NCI-H345 treated with DMSO at 0.1 percent for 48 hours (cell line): Measurements from ENCODE around the gene SIPA1L3.
"Not testable (repeated sequence)": the region's sequence is repeated elsewhere in the genome, so short reads cannot be mapped to it uniquely, and the experiment has no call there.

Experiments used
- DNase-seq: peaks from one replicate; lab custom pipeline; 2025; ENCODE audit not compliant: unreplicated experiment; lab: John Stamatoyannopoulos, UW

Gene SIPA1L3

GRCh38 chr19:38017401-38018151 lies 110.6 kb downstream of the SIPA1L3 start:
- no peak for DNase-seq

DNA sequence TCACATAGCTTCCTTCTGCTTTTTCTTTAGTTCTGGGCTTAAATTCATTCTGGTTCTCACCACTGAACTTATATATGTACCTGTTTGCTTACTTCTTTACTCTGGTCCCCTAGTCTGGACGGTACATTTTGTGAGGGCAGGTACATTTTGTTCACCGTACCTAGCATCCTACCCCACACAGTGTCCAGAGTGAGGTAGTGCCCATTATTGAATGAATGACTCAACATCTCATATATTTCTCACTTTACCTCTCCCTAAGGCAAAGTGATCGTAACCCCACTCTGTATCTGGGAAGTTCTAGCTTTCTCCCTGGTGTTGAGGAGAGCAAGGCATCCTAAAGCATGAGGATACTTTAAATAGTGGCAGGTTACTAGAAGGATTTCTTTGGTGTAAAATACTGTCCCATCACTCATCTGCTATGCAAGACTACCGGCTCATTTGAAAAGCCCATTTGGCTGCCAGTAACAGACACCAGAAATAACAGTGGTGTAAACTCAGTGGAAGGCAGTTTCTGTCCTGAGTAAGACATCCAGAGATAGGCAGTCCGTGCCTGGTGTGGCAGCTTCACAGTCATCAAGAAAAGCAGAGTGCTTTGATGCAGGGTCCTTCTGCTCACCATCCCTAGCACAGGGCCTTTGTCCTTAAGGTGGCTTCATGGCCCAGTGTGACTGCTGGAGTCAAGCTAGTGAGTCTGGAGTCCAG lies 111.8 kb downstream of the SIPA1L3 start:
- no peak for DNase-seq

- DNase-seq, result no peak
Observed at GRCh38 chr19:38019396-38019724, 112.4 kb downstream of the SIPA1L3 start.

DNA sequence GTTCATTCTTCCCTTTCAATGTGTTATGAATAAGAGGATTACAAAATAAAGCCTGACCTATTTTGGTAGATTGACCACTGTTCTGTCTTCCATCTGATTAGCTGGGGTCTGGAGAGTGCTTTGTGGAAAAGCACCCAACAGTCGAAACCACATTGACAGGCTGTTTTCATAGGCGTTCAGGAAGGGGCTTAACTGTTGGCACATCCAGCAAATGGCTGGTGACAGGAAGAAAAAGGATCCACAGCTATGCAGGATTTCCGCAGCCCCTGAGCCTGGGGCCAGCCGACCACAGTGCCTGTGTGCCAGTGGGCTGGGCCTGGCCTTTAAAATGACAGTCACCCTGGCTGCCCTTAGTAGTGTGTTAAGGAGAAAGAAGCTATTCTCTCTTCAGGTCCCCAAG lies 113.3 kb downstream of the SIPA1L3 start:
- DNase-seq, result no peak

DNA sequence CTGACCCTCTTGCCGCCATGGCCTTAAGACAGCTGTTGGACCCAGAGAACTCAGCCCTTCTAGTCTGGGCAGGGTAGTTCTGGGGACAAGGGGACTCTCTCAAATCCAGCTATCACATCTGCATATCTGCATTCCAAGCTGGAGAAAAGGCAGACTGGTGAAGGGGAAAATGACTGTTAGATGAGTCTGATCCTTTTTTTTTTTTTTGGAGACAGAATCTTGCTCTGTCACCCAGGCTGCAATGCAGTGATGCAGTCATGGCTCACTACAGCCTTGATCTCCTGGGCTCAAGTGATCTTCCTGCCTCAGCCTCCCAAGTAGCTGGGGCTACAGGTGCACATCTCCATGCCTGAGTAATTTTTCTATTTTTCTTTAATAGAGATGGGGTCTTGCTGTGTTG lies 114.3 kb downstream of the SIPA1L3 start:
- DNase-seq, result no peak

- DNase-seq, result no peak
Observed at GRCh38 chr19:38022791-38023670, 116.0 kb downstream of the SIPA1L3 start.

DNA sequence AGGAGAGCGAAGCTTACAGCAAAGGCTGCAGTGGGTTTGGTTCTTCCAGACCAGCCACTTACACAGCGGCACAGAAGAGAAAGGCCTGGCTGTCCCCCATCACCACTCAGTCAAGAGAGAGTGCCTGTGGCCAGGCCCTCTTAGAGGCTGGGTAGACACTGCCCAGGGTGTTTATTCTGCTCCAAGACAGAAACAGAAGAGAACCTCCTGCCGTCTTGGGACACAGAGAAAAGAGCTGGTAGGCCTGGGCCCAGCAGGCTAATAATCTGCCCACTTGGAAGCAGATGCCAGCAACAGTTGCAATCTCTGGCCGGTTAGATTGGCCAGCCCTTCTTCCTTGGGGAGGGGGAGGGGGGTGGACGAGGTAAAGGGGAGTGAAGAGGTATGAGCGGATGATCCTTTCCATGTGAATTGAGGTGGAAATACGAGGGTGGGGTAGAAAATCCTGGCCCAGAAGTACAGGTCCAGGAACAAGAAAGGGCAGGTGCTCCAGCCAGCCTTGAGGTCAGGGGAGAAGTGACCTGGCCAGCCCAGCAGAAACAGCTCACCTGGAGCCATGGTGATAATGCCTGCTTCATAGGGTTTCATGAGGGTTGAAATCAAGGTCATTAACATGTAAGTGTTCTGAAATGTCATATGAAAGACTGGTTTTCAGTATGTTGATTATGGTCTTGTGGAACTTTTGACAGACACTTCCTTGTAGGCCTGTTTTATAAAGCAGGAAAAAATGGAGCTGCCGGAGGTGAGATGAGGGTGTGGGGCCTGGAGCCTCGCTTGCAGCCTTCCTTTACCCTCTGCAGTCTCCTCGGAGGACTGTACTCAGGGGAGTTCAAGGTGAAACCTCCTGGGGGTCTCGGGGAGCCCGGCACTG lies 116.9 kb downstream of the SIPA1L3 start:
- no peak for DNase-seq

DNA sequence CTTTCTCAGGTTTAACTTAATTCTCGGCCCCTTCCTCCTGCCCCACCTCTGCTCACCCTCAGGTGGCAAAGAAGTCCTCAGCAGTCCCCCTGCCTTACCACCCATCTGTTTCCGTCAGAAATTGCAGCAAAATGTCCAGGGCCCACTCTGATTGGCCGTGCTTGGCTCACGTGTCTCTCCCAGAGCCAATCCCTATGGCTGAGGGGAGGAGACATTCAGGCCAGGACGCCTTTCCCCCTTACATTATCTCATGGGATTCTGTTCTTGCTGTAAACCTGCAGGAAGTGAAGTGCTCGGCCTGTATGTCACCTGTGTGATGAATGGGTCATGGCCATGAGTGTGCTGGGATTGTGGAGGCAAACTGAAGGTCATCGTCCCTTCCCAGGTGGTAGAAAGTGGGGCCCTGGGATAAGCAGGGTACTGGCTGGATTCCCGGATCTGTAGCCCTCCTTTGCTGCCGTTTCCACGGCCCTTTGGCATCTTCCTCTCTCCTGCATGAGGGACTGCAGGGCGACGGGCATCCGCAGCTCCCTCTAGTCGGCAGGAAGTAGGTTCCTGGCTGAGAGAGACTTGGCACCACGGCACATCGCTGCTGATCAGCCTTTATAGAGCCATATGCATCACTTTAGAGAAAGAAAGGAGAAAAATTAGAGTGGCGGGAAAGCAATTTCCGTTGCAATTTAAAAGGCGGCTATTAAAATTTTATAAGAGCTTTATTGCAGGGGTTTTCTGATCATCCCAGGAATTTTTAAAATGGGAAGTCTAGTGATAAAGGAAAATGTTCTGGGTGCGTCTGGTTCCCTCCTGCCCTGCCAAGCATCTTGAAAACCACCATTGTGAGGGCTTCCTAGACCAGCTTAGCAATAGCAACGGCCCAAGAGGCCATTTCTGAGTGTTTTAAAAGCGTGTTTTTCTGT lies 118.2 kb downstream of the SIPA1L3 start:
- DNase-seq, result no peak

DNA sequence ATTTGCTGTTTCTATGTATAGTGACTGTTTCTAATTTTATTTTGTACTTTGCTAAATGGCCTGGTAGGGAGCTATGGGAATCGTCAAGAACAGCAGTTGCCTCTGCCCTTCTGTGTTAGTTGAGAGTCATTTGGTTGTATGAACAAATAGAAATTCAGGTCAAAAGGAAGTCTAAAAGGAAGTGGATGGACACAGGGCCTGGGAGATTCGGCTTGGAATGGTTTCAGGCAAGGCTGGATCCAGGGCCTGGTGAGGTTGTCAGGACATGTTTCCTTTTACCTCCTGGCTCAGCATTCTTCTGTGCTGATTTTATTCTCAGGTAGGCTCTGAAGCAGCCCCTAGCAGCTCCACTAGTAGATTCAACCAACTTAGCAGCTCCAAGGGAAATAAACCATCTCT lies 118.9 kb downstream of the SIPA1L3 start:
- DNase-seq, result no peak

GRCh38 chr19:38028913-38029510 lies 122.0 kb downstream of the SIPA1L3 start:
- no peak for DNase-seq

DNA sequence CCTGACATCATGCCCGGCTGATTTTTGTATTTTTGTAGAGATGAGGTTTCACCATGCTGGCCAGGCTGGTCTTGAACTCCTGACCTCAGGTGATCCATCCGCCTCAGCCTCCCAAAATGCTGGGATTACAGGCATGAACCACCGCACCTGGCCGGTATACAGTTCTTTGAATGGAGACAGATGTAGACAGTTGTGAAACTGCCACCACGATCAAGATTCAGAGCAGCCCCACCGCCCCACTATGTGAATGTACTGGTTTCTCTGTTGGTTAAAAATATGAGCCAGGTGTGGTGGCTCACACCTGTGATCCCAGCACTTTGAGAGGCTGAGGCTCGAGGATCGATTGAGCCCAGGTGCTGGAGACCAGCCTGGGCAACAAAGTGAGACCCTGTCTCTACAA lies 123.0 kb downstream of the SIPA1L3 start:
- not testable (repeated sequence) for DNase-seq

GRCh38 chr19:38030686-38031422 lies 123.8 kb downstream of the SIPA1L3 start:
- DNase-seq, result no peak

- no peak for DNase-seq
Observed at GRCh38 chr19:38031423-38031770, 124.4 kb downstream of the SIPA1L3 start.

DNA sequence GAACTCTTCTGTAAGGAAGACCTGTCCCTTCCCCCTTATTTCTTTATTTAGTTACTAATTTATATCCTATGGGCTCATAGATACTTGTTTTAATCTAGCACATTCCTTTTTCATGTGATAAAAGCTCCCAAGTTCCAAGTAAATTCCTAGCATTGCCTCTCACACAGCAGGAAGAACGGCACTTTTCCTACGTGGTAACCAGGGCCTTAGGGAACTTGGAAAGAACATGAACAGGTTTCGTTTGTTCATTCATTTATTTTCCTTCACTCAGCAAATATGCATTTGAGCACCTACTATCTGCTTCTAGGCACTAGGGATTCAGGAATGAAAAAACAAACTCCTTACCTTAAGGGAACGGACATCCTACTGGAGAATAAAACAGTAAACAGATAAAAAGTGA lies 125.1 kb downstream of the SIPA1L3 start:
- no peak for DNase-seq

GRCh38 chr19:38032951-38033350 lies 125.9 kb downstream of the SIPA1L3 start:
- DNase-seq, result no peak

GRCh38 chr19:38033658-38034491 lies 126.9 kb downstream of the SIPA1L3 start:
- no peak for DNase-seq

- DNase-seq, result no peak
Observed at GRCh38 chr19:38034492-38034860, 127.5 kb downstream of the SIPA1L3 start.
